NB4 (cell line): Measurements from ENCODE around the gene PLEKHF1.
A peak's percentile ranks its signal among the peaks of the same experiment; 100 is the strongest.

Experiments used
- DNase-seq: peaks from one replicate; pipeline ENCODE4 v3.0.0; 2010; ENCODE audit warnings: low read depth
- H3K4me3 ChIP-seq: one replicate; pipeline ENCODE4 v1.5.1; 2011; ENCODE audit warnings: mild to moderate bottlenecking, low read depth, low read length, moderate library complexity
- CTCF ChIP-seq: IDR thresholded peaks from one replicate; pipeline ENCODE4 v1.5.1; 2012; ENCODE audit warnings: low read depth, low read length
- MYC ChIP-seq: IDR thresholded peaks from 2 replicates; pipeline ENCODE4 v1.6.1; 2011; ENCODE audit warnings: low read depth, low read length
- POLR2A ChIP-seq: IDR thresholded peaks from 2 replicates; pipeline ENCODE4 v1.6.1; 2011; ENCODE audit warnings: mild to moderate bottlenecking; ENCODE audit not compliant: insufficient read length; ENCODE audit errors: extremely low read depth
- TF ChIP-seq, protein P1 (sequence below): IDR thresholded peaks from 2 replicates; pipeline ENCODE4 v1.6.1; 2011; ENCODE audit warnings: low read depth, low read length

The PLEKHF1 gene

GRCh38 chr19:29678484-29679106 lies 13.3 kb downstream of the PLEKHF1 start:
- TF ChIP-seq CTCF, result no peak
- TF ChIP-seq POLR2A, result no peak
- TF ChIP-seq, protein P1, sequence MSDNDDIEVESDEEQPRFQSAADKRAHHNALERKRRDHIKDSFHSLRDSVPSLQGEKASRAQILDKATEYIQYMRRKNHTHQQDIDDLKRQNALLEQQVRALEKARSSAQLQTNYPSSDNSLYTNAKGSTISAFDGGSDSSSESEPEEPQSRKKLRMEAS, result no peak
- no peak for TF ChIP-seq MYC
- DNase-seq, result no peak
- H3K4me3 ChIP-seq, result no peak overlapping the region

- TF ChIP-seq MYC (no peak), POLR2A (no peak), CTCF (no peak)
- TF ChIP-seq, protein P1, result no peak
- no peak overlapping the region for H3K4me3 ChIP-seq
- no peak for DNase-seq
These were observed 14.4 kb downstream of the PLEKHF1 start for GRCh38 chr19:29679598-29680210.

GRCh38 chr19:29680447-29680846 lies 15.2 kb downstream of the PLEKHF1 start:
- peak; percentile 85 for DNase-seq
- H3K4me3 ChIP-seq, result no peak overlapping the region
- TF ChIP-seq CTCF, result no peak
- TF ChIP-seq, protein P1, result peak; percentile 60

- DNase-seq, result no peak
- TF ChIP-seq POLR2A (no peak), CTCF (no peak), MYC (no peak)
- TF ChIP-seq, protein P1, result no peak
- no peak overlapping the region for H3K4me3 ChIP-seq
These were observed 15.7 kb downstream of the PLEKHF1 start for GRCh38 chr19:29680937-29681336.

DNA sequence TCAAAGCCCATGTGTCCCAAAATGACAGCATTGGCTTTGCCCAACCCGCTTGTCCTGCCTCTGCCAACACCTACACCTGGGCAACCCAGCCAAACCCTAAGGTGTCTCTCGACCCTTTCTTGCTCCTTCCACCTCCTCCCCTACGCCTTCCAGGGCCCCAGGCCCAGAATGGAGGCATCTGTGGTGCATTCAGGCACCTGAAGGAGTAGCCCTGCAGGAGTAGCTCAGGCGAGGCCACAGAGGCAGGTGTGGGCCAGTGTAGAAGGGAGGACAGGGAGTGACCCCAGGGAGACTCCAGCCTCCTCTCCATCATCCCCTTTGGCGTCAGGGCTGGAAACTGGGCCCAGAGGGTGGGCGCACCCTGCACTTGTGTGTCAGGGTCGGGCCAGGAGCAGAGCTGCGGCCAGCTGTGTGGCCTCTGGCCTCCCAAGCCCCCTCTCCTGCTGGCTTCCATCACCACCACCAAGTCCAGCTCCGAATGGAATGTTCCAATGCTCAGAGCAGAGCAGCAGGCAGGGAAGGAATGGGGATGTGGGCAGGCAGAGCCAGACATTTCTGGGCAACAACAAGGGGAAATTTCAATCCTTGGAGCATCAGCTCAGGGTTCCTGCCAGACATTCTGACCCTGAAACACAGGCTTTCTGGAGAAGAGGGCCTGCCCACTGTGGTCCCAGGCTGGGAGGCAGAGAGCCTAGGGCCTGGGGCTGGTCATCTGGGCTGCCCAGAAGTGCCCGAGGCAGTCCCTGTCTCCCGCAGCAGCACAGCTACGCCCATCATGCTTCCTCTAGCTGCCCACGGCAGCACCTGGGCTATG lies 16.4 kb downstream of the PLEKHF1 start:
- no peak for DNase-seq
- TF ChIP-seq MYC (no peak), POLR2A (no peak), CTCF (no peak)
- TF ChIP-seq, protein P1, result no peak
- no peak overlapping the region for H3K4me3 ChIP-seq
